Measurements from ENCODE around the gene OLFM3. TPM values are rescaled to one million over a fixed set of nuclear protein-coding genes. Genes with fewer than 3 reads are reported as not detected.

The OLFM3 gene
- polyA plus RNA-seq = 10 to 100 TPM in 1 of 4 donors, 1 to 10 TPM in 1, not detected in 2; 2.6 to 21.3 TPM
- long read RNA-seq, donor 1 = 0 reads
- long read RNA-seq, donor 2, transcript OLFM3-201 (6 exons, 2,189 nt) = major isoform, 6 of 22 reads
- long read RNA-seq, donor 2, partial matches to known transcripts = 16 of 22 reads
- long read RNA-seq, donor 2, other reads (novel, unspliced or antisense) = 0 of 22 reads
- long read RNA-seq, donor 3, partial matches to known transcripts = 25 of 29 reads
- long read RNA-seq, donor 3, other reads (novel, unspliced or antisense) = 0 of 29 reads
- long read RNA-seq, donor 4 = 0 reads
- long read RNA-seq, donor 5 = 0 reads
- long read RNA-seq, donor 6, partial matches to known transcripts = 72 of 75 reads
- long read RNA-seq, donor 6, other reads (novel, unspliced or antisense) = 0 of 75 reads
- long read RNA-seq, donor 7 = 0 reads
- long read RNA-seq, donor 8 = 0 reads
- long read RNA-seq, donor 9, partial matches to known transcripts = 10 of 12 reads
- long read RNA-seq, donor 9, other reads (novel, unspliced or antisense) = 0 of 12 reads
- long read RNA-seq, donor 10, partial matches to known transcripts = 0 of 4 reads
- long read RNA-seq, donor 10, other reads (novel, unspliced or antisense) = 0 of 4 reads

DNA sequence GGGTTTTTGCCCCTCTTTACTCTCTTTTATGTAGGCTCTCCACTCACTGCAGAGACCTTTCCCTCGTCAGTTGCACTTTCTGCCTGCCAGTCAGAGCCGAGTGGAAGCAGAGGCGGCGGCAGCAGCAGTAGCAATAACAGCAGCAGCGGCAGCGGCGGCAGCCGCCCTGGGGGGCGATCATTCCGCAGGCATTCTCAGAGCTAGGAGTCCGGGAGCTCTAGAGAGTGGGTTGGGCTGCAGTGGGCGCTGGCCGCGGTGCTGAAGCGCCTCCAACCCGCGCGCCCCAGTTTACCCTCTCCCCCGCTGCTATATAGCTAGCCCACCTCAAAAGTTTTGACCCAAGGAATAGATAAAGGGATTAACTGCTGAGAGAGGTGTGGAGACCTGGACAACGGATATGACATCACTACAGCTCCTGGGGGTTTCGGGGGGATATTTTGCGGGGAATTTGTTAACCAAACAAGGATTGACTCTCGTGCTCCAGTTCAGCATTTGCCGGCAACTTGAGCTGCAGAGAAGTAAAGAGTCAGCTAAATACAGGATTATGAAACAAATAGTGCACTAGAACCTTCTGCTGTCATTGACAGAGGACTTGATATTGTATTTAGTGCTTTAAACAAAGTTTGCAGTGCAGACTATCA is at the start of gene OLFM3:
Gene OLFM3, minus strand, starts transcription at position 102 of the 641 bp plus-strand sequence.
- Histone ChIP-seq H3K4me3 (ENCODE audit: low read depth in 1 of 3, low read length in 3 of 3) (peak within 1 kb of the TSS in 1 of 3 donors; percentile 19), H3K27ac (ENCODE audit: low read depth in 1 of 3, low read length in 2 of 3) (no peak within 1 kb of the TSS), H3K27me3 (ENCODE audit: control insufficient read depth in 3 of 3, insufficient read depth in 3 of 3, low read length in 3 of 3) (peaks cover 0 to 14% (median 5%) of the 10 kb centered on the region in 3 donors), H3K4me1 (ENCODE audit: control insufficient read depth in 3 of 3, insufficient read depth in 2 of 3, low read depth in 1 of 3, low read length in 2 of 3) (peaks cover 0 to 6% (median 0%) of the 10 kb centered on the region in 3 donors), H3K9me3 (ENCODE audit: control insufficient read depth in 2 of 2, insufficient read depth in 1 of 2, low read depth in 1 of 2, low read length in 1 of 2) (no peaks in the 10 kb centered on the region), H3K36me3 (ENCODE audit: control insufficient read depth in 3 of 3, insufficient read depth in 2 of 3, low read depth in 1 of 3, low read length in 3 of 3) (no peaks in the 10 kb centered on the region)
- FAIRE-seq (no peak), DNase-seq (peak in 1 of 2 donors; percentile 53)
- 5 to 8% (median 7%) methylated on average over 24 of the region's 24 CpGs for WGBS, 3 donors

DNA sequence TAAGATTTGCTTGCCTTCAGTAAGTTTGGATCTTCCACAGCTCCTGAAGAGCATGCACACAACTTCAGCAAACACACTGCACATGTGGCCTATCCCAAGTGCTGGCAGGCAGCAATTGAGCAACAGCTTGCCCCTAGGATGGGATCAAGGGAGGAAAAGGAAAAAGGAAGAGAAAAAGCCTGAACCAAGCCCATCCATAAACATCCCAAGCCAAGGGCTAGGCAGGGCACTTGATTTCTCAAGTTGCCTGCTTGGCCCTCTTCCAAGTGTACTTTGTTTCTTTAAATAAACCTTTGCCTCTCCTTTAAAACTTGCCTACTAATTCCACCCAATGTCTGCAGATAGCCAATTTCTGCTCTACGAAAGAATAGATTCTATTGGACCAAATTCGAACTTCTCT is 49.0 kb upstream of the OLFM3 start:
- peak; percentile 75 to 95 for DNase-seq
- no peak overlapping the region for H3K27ac ChIP-seq (ENCODE audit: low read depth in 1 of 3, low read length in 2 of 3)
- 15 to 63% (median 36%) methylated on average over 2 of the region's 2 CpGs for WGBS, 3 donors

DNA sequence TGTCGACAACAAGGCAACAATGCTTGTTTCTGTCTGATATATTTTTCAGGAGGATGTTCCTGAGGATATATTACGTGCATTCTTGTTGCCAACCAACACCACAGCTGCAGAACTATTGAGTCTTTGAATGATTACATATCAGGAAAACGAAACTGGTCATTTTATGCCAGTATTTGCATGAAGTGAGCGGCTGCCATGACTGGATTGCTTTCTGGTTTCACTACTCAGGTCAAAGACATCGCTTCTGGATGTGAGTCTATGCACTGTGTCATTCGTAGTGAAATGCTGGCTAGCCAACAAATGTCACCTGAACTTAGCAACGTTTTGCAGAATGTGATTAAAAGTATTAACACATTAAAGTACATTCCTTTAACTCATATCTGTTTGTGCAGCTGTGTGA is 35.8 kb upstream of the OLFM3 start:
- Histone ChIP-seq H3K9me3 (ENCODE audit: control insufficient read depth in 2 of 2, insufficient read depth in 1 of 2, low read depth in 1 of 2, low read length in 1 of 2) (no peaks in the 10 kb centered on the region), H3K36me3 (ENCODE audit: control insufficient read depth in 3 of 3, insufficient read depth in 2 of 3, low read depth in 1 of 3, low read length in 3 of 3) (no peaks in the 10 kb centered on the region), H3K27ac (ENCODE audit: low read depth in 1 of 3, low read length in 2 of 3) (no peak overlapping the region), H3K27me3 (ENCODE audit: control insufficient read depth in 3 of 3, insufficient read depth in 3 of 3, low read length in 3 of 3) (no peaks in the 10 kb centered on the region), H3K4me1 (ENCODE audit: control insufficient read depth in 3 of 3, insufficient read depth in 2 of 3, low read depth in 1 of 3, low read length in 2 of 3) (no peaks in the 10 kb centered on the region), H3K4me3 (ENCODE audit: low read depth in 1 of 3, low read length in 3 of 3) (no peak overlapping the region)
- WGBS, 3 donors = 63 to 74% (median 67%) methylated on average over 7 of the region's 7 CpGs
- no peak for DNase-seq
- no peak for FAIRE-seq

More for the DNA sequence above, 49.0 kb upstream of the OLFM3 start:
- peak; percentile 73 for FAIRE-seq
- H3K4me1 ChIP-seq (ENCODE audit: control insufficient read depth in 3 of 3, insufficient read depth in 2 of 3, low read depth in 1 of 3, low read length in 2 of 3) = no peaks in the 10 kb centered on the region
- no peaks in the 10 kb centered on the region for H3K36me3 ChIP-seq (ENCODE audit: control insufficient read depth in 3 of 3, insufficient read depth in 2 of 3, low read depth in 1 of 3, low read length in 3 of 3)
- no peaks in the 10 kb centered on the region for H3K27me3 ChIP-seq (ENCODE audit: control insufficient read depth in 3 of 3, insufficient read depth in 3 of 3, low read length in 3 of 3)
- peaks cover 0 to 3% of the 10 kb centered on the region in 2 donors for H3K9me3 ChIP-seq (ENCODE audit: control insufficient read depth in 2 of 2, insufficient read depth in 1 of 2, low read depth in 1 of 2, low read length in 1 of 2)
- no peak overlapping the region for H3K4me3 ChIP-seq (ENCODE audit: low read depth in 1 of 3, low read length in 3 of 3)

GRCh38 chr1:102019530-102019929 is 22.8 kb upstream of the OLFM3 start:
- Histone ChIP-seq H3K27ac (ENCODE audit: low read depth in 1 of 3, low read length in 2 of 3) (no peak overlapping the region), H3K4me3 (ENCODE audit: low read depth in 1 of 3, low read length in 3 of 3) (no peak overlapping the region), H3K27me3 (ENCODE audit: control insufficient read depth in 3 of 3, insufficient read depth in 3 of 3, low read length in 3 of 3) (no peaks in the 10 kb centered on the region), H3K4me1 (ENCODE audit: control insufficient read depth in 3 of 3, insufficient read depth in 2 of 3, low read depth in 1 of 3, low read length in 2 of 3) (no peaks in the 10 kb centered on the region), H3K36me3 (ENCODE audit: control insufficient read depth in 3 of 3, insufficient read depth in 2 of 3, low read depth in 1 of 3, low read length in 3 of 3) (no peaks in the 10 kb centered on the region), H3K9me3 (ENCODE audit: control insufficient read depth in 2 of 2, insufficient read depth in 1 of 2, low read depth in 1 of 2, low read length in 1 of 2) (no peaks in the 10 kb centered on the region)
- FAIRE-seq (peak; percentile 39), DNase-seq (no peak)

DNA sequence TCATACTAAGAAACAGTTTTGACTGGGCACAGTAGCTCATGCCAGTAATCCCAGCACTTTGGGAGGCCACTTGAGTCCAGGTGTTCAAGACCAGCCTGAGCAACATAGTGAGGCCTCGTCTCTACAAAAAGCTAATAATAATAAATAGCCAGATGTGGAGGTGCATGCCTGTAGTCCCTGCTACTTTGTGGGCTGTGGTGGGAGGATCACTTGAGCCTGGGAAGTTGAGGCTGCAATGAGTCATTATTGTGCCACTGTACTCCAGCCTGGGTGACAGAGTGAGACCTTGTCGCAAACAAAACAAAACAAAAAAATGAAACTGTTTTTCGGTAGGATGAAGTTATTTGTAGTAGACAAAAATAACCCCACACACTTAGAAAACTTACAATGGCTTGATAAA is 19.0 kb upstream of the OLFM3 start:
- Histone ChIP-seq H3K27ac (ENCODE audit: low read depth in 1 of 3, low read length in 2 of 3) (no peak overlapping the region), H3K27me3 (ENCODE audit: control insufficient read depth in 3 of 3, insufficient read depth in 3 of 3, low read length in 3 of 3) (no peaks in the 10 kb centered on the region), H3K36me3 (ENCODE audit: control insufficient read depth in 3 of 3, insufficient read depth in 2 of 3, low read depth in 1 of 3, low read length in 3 of 3) (no peaks in the 10 kb centered on the region), H3K4me1 (ENCODE audit: control insufficient read depth in 3 of 3, insufficient read depth in 2 of 3, low read depth in 1 of 3, low read length in 2 of 3) (no peaks in the 10 kb centered on the region), H3K9me3 (ENCODE audit: control insufficient read depth in 2 of 2, insufficient read depth in 1 of 2, low read depth in 1 of 2, low read length in 1 of 2) (no peaks in the 10 kb centered on the region), H3K4me3 (ENCODE audit: low read depth in 1 of 3, low read length in 3 of 3) (no peak overlapping the region)
- 83 to 92% (median 87%) methylated on average over 3 of the region's 3 CpGs for WGBS, 3 donors
- FAIRE-seq (no peak), DNase-seq (no peak)

GRCh38 chr1:102002057-102002456 is 5.3 kb upstream of the OLFM3 start:
- Histone ChIP-seq H3K4me3 (ENCODE audit: low read depth in 1 of 3, low read length in 3 of 3) (no peak overlapping the region), H3K4me1 (ENCODE audit: control insufficient read depth in 3 of 3, insufficient read depth in 2 of 3, low read depth in 1 of 3, low read length in 2 of 3) (no peaks in the 10 kb centered on the region), H3K36me3 (ENCODE audit: control insufficient read depth in 3 of 3, insufficient read depth in 2 of 3, low read depth in 1 of 3, low read length in 3 of 3) (no peaks in the 10 kb centered on the region), H3K27ac (ENCODE audit: low read depth in 1 of 3, low read length in 2 of 3) (no peak overlapping the region), H3K9me3 (ENCODE audit: control insufficient read depth in 2 of 2, insufficient read depth in 1 of 2, low read depth in 1 of 2, low read length in 1 of 2) (no peaks in the 10 kb centered on the region), H3K27me3 (ENCODE audit: control insufficient read depth in 3 of 3, insufficient read depth in 3 of 3, low read length in 3 of 3) (peaks cover 0 to 2% (median 0%) of the 10 kb centered on the region in 3 donors)
- no peak for DNase-seq
- no peak for FAIRE-seq
- 56 to 72% (median 61%) methylated on average over 2 of the region's 2 CpGs for WGBS, 3 donors

- 7 to 14% (median 14%) methylated on average over 20 of the region's 20 CpGs for WGBS, 3 donors
Observed at GRCh38 chr1:101995984-101996745, 561 bp downstream of the OLFM3 start.

GRCh38 chr1:101993710-101994109 is 3.0 kb downstream of the OLFM3 start:
- WGBS, 3 donors = 11 to 36% (median 21%) methylated on average over 3 of the region's 3 CpGs
- H3K36me3 ChIP-seq (ENCODE audit: control insufficient read depth in 3 of 3, insufficient read depth in 2 of 3, low read depth in 1 of 3, low read length in 3 of 3) = no peaks in the 10 kb centered on the region
- H3K27me3 ChIP-seq (ENCODE audit: control insufficient read depth in 3 of 3, insufficient read depth in 3 of 3, low read length in 3 of 3) = peaks cover 0 to 14% (median 5%) of the 10 kb centered on the region in 3 donors
- FAIRE-seq = peak; percentile 33
- no peak overlapping the region for H3K27ac ChIP-seq (ENCODE audit: low read depth in 1 of 3, low read length in 2 of 3)
- DNase-seq = peak; percentile 2 to 20
- peaks cover 0 to 6% (median 0%) of the 10 kb centered on the region in 3 donors for H3K4me1 ChIP-seq (ENCODE audit: control insufficient read depth in 3 of 3, insufficient read depth in 2 of 3, low read depth in 1 of 3, low read length in 2 of 3)
- H3K4me3 ChIP-seq (ENCODE audit: low read depth in 1 of 3, low read length in 3 of 3) = no peak overlapping the region
- no peaks in the 10 kb centered on the region for H3K9me3 ChIP-seq (ENCODE audit: control insufficient read depth in 2 of 2, insufficient read depth in 1 of 2, low read depth in 1 of 2, low read length in 1 of 2)

More at GRCh38 chr1:101995984-101996745, 561 bp downstream of the OLFM3 start:
- Histone ChIP-seq H3K27me3 (ENCODE audit: control insufficient read depth in 3 of 3, insufficient read depth in 3 of 3, low read length in 3 of 3) (peaks cover 0 to 14% (median 5%) of the 10 kb centered on the region in 3 donors), H3K9me3 (ENCODE audit: control insufficient read depth in 2 of 2, insufficient read depth in 1 of 2, low read depth in 1 of 2, low read length in 1 of 2) (no peaks in the 10 kb centered on the region), H3K4me3 (ENCODE audit: low read depth in 1 of 3, low read length in 3 of 3) (peak overlapping the region in 1 of 3 donors; percentile 19), H3K36me3 (ENCODE audit: control insufficient read depth in 3 of 3, insufficient read depth in 2 of 3, low read depth in 1 of 3, low read length in 3 of 3) (no peaks in the 10 kb centered on the region), H3K27ac (ENCODE audit: low read depth in 1 of 3, low read length in 2 of 3) (no peak overlapping the region), H3K4me1 (ENCODE audit: control insufficient read depth in 3 of 3, insufficient read depth in 2 of 3, low read depth in 1 of 3, low read length in 2 of 3) (peaks cover 0 to 6% (median 0%) of the 10 kb centered on the region in 3 donors)
- DNase-seq (no peak), FAIRE-seq (no peak)
